ENCODE results near the gene UXT. TPM values are rescaled to one million over a fixed set of nuclear protein-coding genes. Genes with fewer than 3 reads are reported as not detected.
A peak's percentile ranks its signal among the peaks of the same experiment; 100 is the strongest.

Gene UXT
- total and polyA plus RNA-seq, 2 of the 13 experiments (the other 11 are each of a cell fraction or from before 2014, with no cell fraction given), result 107 to 123 TPM

DNA sequence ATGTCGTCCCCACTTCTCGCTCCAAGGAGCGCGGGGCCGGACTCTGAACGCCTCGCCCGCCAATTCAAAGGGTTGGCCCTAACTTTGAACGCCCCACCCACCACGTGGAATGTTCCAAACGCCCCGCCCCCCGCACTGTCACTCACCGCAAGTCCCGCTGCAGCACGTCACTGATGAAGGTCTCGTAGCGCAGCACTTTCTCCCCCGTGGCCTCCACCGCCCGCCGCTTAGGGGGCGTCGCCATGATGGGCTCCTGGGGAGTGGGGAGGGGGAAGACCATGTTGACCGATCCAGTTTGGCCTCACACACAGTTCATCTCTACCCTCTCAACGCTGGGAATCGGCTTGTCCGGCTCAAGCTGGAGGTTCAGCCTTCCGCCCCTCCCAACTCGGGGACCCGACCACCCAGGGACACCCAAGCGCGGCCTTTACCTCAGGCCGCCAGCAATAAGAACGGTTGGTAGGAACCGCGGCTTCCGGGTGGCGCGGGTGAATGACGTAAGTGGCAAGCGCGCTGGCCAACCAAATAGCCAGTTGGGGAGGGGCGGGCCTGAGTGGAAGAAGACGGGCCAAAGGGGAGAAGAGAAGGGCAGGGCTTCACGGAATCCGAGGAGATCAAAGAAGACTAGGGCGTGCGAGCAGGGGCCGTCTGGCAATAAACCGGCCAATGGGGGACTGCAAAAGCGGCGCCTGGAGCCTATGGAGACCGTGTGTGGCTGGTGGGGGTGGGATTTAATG lies at the start of gene UXT (continued):
- TF ChIP-seq, protein P1, sequence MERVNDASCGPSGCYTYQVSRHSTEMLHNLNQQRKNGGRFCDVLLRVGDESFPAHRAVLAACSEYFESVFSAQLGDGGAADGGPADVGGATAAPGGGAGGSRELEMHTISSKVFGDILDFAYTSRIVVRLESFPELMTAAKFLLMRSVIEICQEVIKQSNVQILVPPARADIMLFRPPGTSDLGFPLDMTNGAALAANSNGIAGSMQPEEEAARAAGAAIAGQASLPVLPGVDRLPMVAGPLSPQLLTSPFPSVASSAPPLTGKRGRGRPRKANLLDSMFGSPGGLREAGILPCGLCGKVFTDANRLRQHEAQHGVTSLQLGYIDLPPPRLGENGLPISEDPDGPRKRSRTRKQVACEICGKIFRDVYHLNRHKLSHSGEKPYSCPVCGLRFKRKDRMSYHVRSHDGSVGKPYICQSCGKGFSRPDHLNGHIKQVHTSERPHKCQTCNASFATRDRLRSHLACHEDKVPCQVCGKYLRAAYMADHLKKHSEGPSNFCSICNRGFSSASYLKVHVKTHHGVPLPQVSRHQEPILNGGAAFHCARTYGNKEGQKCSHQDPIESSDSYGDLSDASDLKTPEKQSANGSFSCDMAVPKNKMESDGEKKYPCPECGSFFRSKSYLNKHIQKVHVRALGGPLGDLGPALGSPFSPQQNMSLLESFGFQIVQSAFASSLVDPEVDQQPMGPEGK (CRISPR knock-in tag; IDR thresholded peaks at IDR 0.05), result peak; percentile 25; the same call in 1 of the 2 replicates
- TF ChIP-seq ZFY (CRISPR knock-in tag; IDR thresholded peaks at IDR 0.05) (peak; percentile 91), SSRP1 (CRISPR knock-in tag; IDR thresholded peaks at IDR 0.05) (no peak), ZNF614 (CRISPR knock-in tag; IDR thresholded peaks at IDR 0.05; ENCODE audit: borderline replicate concordance) (no peak), KDM4B (CRISPR knock-in tag; IDR thresholded peaks at IDR 0.05) (no peak), SALL2 (CRISPR knock-in tag; IDR thresholded peaks at IDR 0.05) (peak; percentile 76; the same call in 1 of the 2 replicates), SUZ12 (IDR thresholded peaks at IDR 0.05; ENCODE audit: low read depth, low read length) (no peak), CC2D1A (CRISPR knock-in tag; IDR thresholded peaks at IDR 0.05) (no peak), ZNF274 (CRISPR knock-in tag; IDR thresholded peaks at IDR 0.05) (peak; percentile 42; the same call in 1 of the 2 replicates), ZIK1 (CRISPR knock-in tag; IDR thresholded peaks at IDR 0.05; ENCODE audit: borderline replicate concordance, low read depth) (no peak), ZNF816 (CRISPR knock-in tag; IDR thresholded peaks at IDR 0.05; ENCODE audit: borderline replicate concordance) (peak; percentile 81; the same call in 1 of the 2 replicates), ZNF460 (CRISPR knock-in tag; IDR thresholded peaks at IDR 0.05; ENCODE audit: borderline replicate concordance) (peak; percentile 10; the same call in 1 of the 2 replicates), ZEB1 (IDR thresholded peaks at IDR 0.05; ENCODE audit: insufficient replicate concordance, low read depth) (no peak), SP1 (IDR thresholded peaks at IDR 0.05) (no peak), SP1 (CRISPR knock-in tag; IDR thresholded peaks at IDR 0.05) (peak; percentile 52; the same call in 1 of the 2 replicates)
- TF ChIP-seq, protein P2, sequence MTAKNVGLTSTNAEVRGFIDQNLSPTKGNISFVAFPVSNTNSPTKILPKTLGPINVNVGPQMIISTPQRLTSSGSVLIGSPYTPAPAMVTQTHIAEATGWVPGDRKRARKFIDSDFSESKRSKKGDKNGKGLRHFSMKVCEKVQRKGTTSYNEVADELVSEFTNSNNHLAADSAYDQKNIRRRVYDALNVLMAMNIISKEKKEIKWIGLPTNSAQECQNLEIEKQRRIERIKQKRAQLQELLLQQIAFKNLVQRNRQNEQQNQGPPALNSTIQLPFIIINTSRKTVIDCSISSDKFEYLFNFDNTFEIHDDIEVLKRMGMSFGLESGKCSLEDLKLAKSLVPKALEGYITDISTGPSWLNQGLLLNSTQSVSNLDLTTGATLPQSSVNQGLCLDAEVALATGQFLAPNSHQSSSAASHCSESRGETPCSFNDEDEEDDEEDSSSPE (CRISPR knock-in tag; IDR thresholded peaks at IDR 0.05), result peak; percentile 72
- TF ChIP-seq, protein P3, sequence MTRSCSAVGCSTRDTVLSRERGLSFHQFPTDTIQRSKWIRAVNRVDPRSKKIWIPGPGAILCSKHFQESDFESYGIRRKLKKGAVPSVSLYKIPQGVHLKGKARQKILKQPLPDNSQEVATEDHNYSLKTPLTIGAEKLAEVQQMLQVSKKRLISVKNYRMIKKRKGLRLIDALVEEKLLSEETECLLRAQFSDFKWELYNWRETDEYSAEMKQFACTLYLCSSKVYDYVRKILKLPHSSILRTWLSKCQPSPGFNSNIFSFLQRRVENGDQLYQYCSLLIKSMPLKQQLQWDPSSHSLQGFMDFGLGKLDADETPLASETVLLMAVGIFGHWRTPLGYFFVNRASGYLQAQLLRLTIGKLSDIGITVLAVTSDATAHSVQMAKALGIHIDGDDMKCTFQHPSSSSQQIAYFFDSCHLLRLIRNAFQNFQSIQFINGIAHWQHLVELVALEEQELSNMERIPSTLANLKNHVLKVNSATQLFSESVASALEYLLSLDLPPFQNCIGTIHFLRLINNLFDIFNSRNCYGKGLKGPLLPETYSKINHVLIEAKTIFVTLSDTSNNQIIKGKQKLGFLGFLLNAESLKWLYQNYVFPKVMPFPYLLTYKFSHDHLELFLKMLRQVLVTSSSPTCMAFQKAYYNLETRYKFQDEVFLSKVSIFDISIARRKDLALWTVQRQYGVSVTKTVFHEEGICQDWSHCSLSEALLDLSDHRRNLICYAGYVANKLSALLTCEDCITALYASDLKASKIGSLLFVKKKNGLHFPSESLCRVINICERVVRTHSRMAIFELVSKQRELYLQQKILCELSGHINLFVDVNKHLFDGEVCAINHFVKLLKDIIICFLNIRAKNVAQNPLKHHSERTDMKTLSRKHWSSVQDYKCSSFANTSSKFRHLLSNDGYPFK (CRISPR knock-in tag; IDR thresholded peaks at IDR 0.05; ENCODE audit: borderline replicate concordance), result peak; percentile 96
- TF ChIP-seq, protein P4, sequence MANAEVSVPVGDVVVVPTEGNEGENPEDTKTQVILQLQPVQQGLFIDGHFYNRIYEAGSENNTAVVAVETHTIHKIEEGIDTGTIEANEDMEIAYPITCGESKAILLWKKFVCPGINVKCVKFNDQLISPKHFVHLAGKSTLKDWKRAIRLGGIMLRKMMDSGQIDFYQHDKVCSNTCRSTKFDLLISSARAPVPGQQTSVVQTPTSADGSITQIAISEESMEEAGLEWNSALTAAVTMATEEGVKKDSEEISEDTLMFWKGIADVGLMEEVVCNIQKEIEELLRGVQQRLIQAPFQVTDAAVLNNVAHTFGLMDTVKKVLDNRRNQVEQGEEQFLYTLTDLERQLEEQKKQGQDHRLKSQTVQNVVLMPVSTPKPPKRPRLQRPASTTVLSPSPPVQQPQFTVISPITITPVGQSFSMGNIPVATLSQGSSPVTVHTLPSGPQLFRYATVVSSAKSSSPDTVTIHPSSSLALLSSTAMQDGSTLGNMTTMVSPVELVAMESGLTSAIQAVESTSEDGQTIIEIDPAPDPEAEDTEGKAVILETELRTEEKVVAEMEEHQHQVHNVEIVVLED (CRISPR knock-in tag; IDR thresholded peaks at IDR 0.05; ENCODE audit: borderline replicate concordance), result peak; percentile 74; the same call in 1 of the 2 replicates
- TF ChIP-seq, protein P5, sequence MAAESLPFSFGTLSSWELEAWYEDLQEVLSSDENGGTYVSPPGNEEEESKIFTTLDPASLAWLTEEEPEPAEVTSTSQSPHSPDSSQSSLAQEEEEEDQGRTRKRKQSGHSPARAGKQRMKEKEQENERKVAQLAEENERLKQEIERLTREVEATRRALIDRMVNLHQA (CRISPR knock-in tag; IDR thresholded peaks at IDR 0.05), result no peak
